IMR-90 (cell line): ENCODE data around the gene CDK5RAP2.

Experiments
- BHLHE40 ChIP-seq: fragments of 150-350 bp; IDR thresholded peaks from 2 replicates; pipeline ENCODE4 v1.6.1; 2016; ENCODE audit warnings: mild to moderate bottlenecking, low read depth, low read length
- CEBPB ChIP-seq: IDR thresholded peaks from 2 replicates; pipeline ENCODE4 v1.6.1; 2012; ENCODE audit warnings: low read depth, low read length, improper control_type of control experiment
- CHD1 ChIP-seq: IDR thresholded peaks from 2 replicates; pipeline ENCODE4 v1.6.1; 2012; ENCODE audit warnings: low read depth, low read length, improper control_type of control experiment
- FOS ChIP-seq: fragments of 150-350 bp; IDR thresholded peaks from 2 replicates; pipeline ENCODE4 v1.6.1; 2016; ENCODE audit warnings: low read depth, low read length
- MAFK ChIP-seq: IDR thresholded peaks from 2 replicates; pipeline ENCODE4 v1.6.1; 2012; ENCODE audit warnings: low read depth, low read length, improper control_type of control experiment
- MAZ ChIP-seq: IDR thresholded peaks from 2 replicates; pipeline ENCODE4 v1.6.1; 2012; ENCODE audit warnings: low read depth, mild to moderate bottlenecking, low read length, improper control_type of control experiment, moderate library complexity, borderline replicate concordance
- MXI1 ChIP-seq: IDR thresholded peaks from 2 replicates; pipeline ENCODE4 v1.6.1; 2012; ENCODE audit warnings: low read depth, mild to moderate bottlenecking, low read length, moderate library complexity, borderline replicate concordance
- POLR2A ChIP-seq: IDR thresholded peaks from 2 replicates; pipeline ENCODE4 v1.6.1; 2012; ENCODE audit warnings: mild to moderate bottlenecking, low read depth, low read length
- RAD21 ChIP-seq: IDR thresholded peaks from 2 replicates; pipeline ENCODE4 v1.6.1; 2012; ENCODE audit warnings: low read length, improper control_type of control experiment
- RCOR1 ChIP-seq: IDR thresholded peaks from 2 replicates; pipeline ENCODE4 v1.6.1; 2012; ENCODE audit warnings: mild to moderate bottlenecking, low read length, improper control_type of control experiment; ENCODE audit not compliant: insufficient replicate concordance
- RFX5 ChIP-seq: IDR thresholded peaks from 2 replicates; pipeline ENCODE4 v1.8.0; 2012; ENCODE audit warnings: low read depth, mild to moderate bottlenecking, low read length, moderate library complexity
- TF ChIP-seq, protein P1 (sequence below): conservative IDR thresholded peaks from 2 replicates; pipeline ENCODE4 v1.5.1; 2012; ENCODE audit warnings: mild to moderate bottlenecking, low read depth, low read length, improper control_type of control experiment
- TF ChIP-seq, protein P2 (sequence below): fragments of 150-350 bp; IDR thresholded peaks from 2 replicates; pipeline ENCODE4 v1.6.1; 2017; ENCODE audit warnings: mild to moderate bottlenecking, antibody characterized with exemption, low read length, low read depth

DNA sequence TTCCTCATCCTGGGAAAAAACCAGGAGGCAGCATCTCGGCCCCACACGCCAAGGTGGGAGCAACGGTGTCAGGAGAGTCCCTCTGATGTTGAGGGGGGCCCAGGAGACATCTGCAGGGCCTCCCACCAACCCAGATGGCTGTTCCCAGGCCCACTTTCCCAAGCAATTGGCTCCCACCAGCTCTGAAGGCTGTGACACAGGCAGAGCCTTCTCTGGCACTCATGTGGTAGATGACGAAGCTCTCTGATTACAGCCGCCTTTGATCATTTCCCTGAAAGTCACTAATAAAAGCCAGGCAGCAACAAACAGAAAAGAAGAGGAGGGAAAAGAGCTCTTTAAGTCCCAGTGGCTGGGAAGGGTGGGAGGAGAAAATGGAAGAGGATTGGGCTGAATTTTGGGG, 226.5 kb downstream of the CDK5RAP2 start:
- TF ChIP-seq, protein P1, sequence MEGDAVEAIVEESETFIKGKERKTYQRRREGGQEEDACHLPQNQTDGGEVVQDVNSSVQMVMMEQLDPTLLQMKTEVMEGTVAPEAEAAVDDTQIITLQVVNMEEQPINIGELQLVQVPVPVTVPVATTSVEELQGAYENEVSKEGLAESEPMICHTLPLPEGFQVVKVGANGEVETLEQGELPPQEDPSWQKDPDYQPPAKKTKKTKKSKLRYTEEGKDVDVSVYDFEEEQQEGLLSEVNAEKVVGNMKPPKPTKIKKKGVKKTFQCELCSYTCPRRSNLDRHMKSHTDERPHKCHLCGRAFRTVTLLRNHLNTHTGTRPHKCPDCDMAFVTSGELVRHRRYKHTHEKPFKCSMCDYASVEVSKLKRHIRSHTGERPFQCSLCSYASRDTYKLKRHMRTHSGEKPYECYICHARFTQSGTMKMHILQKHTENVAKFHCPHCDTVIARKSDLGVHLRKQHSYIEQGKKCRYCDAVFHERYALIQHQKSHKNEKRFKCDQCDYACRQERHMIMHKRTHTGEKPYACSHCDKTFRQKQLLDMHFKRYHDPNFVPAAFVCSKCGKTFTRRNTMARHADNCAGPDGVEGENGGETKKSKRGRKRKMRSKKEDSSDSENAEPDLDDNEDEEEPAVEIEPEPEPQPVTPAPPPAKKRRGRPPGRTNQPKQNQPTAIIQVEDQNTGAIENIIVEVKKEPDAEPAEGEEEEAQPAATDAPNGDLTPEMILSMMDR: no peak
- TF ChIP-seq POLR2A: no peak
- TF ChIP-seq MAFK: no peak
- TF ChIP-seq, protein P2, sequence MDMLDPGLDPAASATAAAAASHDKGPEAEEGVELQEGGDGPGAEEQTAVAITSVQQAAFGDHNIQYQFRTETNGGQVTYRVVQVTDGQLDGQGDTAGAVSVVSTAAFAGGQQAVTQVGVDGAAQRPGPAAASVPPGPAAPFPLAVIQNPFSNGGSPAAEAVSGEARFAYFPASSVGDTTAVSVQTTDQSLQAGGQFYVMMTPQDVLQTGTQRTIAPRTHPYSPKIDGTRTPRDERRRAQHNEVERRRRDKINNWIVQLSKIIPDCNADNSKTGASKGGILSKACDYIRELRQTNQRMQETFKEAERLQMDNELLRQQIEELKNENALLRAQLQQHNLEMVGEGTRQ: no peak
- no peak for TF ChIP-seq BHLHE40
- no peak for TF ChIP-seq RAD21
- no peak for TF ChIP-seq CEBPB
- TF ChIP-seq FOS: no peak
- TF ChIP-seq RFX5: no peak
- no peak for TF ChIP-seq CHD1
- no peak for TF ChIP-seq RCOR1
- TF ChIP-seq MAZ: no peak
- no peak for TF ChIP-seq MXI1
